Iris pigment epithelial cell (primary cell): ENCODE results near the gene RPL10A.

Experiments
- DNase-seq: peaks from one replicate; pipeline ENCODE4 v3.0.0-alpha.2; 2011; ENCODE audit warnings: low read depth

Gene RPL10A

GRCh38 chr6:35492974-35493284, 24.7 kb downstream of the RPL10A start:
- no peak for DNase-seq

GRCh38 chr6:35493307-35493983, 25.2 kb downstream of the RPL10A start:
- DNase-seq, result no peak

DNA sequence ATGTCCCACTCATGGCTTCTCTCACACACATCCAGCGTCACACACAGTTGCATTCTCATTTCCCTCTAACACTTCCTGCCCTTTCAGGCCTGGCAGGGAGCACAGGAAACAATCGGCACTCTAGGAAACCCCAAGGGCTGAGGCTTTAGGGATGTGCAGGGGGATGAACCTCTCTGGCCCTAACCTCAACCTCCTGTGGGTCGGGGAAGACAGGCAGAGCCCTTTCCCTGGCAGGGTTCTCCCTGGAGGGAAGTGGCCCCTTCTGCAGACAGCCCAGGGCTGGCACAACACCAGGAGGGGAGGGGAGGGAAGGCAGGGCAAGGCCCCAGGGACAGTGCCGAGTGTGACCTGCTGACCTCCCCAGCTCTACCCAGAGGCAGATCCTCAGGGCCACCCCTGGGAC, 26.0 kb downstream of the RPL10A start:
- DNase-seq, result no peak

GRCh38 chr6:35495258-35496035, 27.2 kb downstream of the RPL10A start:
- no peak for DNase-seq

GRCh38 chr6:35496036-35496840, 28.0 kb downstream of the RPL10A start:
- peak; percentile 42 for DNase-seq

DNA sequence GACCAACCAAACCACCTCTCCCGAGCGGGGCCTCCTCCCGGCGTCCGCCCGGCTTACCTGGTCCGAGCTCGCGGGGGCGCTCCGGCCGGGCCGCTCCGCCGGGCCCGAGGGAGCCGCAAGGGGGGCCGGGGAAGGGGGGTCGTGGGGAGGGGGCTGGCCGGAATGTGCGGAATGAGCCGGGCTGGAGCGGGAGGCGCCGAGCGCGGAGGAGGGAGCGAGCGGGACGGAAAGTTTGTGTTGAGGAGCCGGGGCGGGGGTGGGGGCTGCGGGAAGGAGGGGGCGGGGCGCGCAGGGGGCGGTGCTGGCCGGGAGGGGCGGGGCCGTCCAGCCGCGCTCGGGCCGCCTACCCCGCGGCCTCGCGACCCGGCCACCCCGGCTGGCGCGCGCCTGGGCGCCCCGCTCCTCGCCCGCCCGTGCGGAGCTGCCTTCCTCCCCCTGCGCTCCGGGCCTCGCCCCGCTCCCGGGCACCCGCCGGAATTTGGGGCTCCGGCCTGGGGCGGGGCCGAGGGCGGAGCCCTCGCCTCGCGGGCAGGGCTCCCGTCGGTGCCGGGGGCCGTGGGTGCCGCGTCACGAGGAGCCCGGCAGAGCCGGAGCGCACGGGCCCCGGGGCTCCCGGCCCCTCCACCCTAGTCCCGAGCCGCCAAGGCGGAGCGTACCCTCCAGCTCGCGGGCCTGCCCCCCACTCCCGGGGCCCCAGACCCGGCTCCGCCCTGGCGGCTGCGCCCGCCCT, 28.8 kb downstream of the RPL10A start, which contains the start of gene TEAD3:
Gene TEAD3 (minus strand): TSS at position 239 of the 730 bp plus-strand sequence.
- peak; percentile 65 for DNase-seq

GRCh38 chr6:35497571-35498421, 29.6 kb downstream of the RPL10A start:
- DNase-seq, result peak; percentile 62

DNA sequence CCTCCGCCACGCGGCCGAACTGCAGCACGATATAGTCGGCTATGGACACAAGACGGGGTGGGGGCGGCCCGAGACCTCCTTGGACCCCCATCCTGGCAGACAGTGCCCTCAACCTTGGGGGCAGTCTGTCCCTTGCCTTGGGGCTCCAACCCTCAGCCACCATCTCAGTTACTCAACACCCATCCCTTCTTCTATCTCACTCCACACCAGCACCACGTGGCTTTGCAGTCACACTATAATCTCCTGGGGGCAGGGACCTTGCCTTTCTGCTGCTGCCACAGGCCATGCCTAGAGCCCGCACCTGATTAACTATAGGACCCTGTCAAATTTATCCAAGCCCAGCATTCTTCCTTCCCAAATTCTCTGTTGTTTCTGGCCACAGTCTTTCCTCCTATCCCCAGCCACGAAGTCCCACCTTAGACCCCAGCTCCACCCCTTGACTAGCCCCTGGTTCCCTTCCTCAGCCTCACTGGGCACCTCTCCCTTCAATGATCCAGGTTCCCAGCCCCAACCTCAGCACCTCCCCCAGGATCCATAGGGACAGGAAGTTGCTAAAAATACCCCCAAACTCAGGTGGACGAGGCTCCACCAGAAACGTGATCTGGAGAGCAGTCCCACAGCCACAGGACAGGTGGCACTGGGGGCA, 30.3 kb downstream of the RPL10A start:
- DNase-seq, result no peak

DNA sequence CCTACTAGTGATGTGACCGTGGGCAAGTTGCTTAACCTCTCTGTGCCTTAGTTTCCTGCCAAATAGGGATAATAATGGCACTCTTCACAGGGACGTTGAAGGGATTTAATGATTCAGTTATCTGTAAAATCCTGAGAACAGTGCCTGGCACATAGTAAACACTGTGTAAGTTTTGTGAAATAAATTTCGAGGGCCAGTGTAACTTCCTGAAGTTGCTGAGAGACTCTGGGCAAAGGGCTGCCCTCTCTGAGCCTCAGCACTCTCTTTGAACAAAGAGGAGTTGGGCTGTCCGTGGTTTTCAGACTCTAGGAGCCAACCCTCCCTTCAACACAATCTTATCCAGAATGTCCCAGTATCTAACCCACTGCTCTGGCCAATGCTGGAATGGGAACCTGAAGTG, 31.2 kb downstream of the RPL10A start:
- DNase-seq, result no peak

GRCh38 chr6:35500782-35501181, 32.6 kb downstream of the RPL10A start:
- DNase-seq, result peak; percentile 29

DNA sequence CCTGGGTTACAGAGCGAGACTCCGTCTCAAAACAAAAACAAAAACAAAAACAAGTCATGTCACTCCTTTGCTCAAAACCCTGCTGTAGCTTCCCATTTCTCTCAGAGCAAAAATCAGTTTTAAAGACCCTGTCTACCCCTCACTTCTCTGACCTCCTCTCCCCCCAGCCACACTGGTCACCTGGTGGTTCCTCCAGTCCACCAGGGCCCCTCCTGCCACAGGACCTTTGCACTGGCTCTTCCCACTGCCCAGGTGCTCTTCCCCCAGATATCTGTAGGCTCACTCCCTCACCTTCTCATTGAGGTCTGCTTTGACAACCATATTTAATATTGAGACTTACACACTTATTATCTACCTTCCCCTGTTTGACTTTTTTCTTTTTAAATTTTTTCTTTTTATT, 33.6 kb downstream of the RPL10A start:
- no peak for DNase-seq

DNA sequence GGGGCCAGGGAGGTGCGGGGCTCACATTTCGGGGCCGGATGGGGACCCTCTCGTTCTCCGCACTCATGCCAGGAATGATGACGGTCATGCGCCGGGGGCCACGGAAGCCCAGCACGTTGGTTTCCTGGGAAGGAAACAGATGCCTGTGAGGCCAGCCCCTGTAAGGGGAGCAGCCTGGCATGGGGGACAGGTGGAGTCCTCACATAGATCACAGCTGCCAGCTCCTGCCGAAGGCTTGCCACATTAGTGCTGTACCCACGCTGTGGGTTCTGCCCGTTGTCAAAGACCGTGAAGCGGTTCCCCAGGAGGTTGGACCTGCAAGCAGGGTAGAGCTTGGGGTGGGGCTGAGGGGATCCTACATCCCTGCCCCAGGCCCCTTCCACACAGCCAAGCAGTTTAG, 35.3 kb downstream of the RPL10A start:
- no peak for DNase-seq

DNA sequence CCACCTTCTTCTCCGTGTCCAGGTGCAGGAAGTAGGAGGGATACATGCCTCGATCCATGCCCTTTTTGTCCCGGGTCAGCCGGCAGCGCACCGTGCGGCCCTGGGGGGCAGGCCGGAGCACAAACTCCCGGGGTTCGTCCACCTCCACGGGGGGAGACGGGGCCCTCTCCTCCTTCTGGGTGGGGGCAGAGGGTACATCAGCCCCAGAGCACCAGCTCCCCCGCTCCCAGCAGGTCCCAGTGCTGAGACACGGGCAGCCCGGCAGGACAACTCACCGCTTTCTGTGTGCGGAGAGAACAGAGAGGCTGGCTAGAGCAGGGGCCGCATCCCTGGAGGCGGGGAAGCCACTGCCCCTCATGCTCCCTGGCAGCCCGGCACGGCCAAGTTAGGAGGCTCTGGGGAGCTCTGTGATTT, 37.8 kb downstream of the RPL10A start:
- no peak for DNase-seq

GRCh38 chr6:35506536-35506935, 38.3 kb downstream of the RPL10A start:
- no peak for DNase-seq

- no peak for DNase-seq
Observed at GRCh38 chr6:35507221-35507620, 39.0 kb downstream of the RPL10A start.

DNA sequence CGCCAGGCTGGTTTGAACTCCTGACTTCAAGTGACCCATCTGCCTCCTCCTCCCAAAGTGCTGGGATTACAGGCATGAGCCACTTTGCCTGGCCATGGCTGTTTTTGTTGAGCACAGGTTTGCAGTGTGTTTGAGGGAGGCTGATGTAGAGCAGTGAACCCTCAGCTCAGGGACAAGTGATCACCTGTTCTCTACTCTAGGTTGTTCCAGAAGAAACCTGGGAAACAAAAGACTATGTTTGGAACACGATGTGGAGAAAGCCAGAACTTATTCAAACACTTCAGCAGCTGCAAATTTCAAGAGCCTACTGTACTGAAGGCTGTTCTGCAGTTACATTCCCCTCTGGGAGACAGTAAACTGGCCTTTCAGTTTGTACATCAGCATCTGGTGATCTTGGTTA, 39.8 kb downstream of the RPL10A start:
- no peak for DNase-seq

DNA sequence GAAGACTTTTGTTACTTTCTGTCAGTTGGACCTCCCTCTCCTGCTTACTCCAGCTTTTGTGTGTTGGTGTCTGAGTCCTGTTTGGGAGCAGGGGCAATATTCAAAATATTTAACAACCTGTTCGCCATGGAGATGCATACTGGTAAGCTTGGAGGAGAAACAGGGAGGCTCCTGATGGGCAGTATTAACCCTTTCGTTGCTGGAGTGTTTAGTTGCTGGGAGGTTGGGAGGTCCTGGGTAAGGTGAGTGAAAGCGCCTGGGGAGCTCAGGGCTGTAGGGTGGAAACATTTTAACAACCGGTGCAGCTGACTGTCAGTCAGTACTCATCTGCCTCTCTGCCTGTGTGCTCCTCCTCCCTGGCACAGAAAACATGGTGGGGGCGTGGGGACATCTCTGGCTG, 40.3 kb downstream of the RPL10A start:
- no peak for DNase-seq

DNA sequence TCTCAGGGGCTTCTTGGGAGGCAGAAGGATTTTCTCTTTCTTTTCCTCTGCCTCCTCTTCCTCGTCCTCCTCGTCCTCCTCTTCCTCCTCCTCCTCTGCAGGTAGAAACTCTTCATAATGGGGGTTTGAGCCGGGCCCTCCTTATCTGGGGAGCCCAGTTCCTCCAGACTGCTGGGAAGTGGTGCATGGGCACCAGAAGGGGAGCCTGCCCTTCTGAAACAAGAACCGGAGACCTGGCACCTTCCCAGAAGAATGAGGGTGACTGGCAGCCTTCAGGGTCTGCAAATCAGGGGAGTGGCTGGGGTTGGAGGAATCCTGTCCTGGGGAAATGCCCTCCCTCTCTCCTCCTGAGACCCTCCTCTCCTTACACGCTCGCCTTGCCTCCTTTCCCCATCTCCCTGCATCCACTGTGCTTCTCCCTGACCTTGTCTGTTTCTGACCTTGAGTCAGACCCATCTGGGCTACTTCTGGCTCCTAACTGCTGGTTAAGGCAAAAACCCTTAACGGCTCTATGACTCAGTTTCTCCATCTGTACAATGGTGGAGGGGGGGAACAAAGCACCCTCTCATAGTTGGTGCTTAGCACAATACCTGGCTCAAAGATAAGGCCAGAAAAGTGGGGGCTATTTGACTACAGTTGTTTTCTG, 42.8 kb downstream of the RPL10A start:
- no peak for DNase-seq

- no peak for DNase-seq
Observed at GRCh38 chr6:35511562-35511941, 43.4 kb downstream of the RPL10A start.

GRCh38 chr6:35512006-35512405, 43.8 kb downstream of the RPL10A start:
- DNase-seq, result no peak
